Measurements from ENCODE around the gene TEPSIN.

The TEPSIN gene

GRCh38 chr17:81195941-81196495 is 42.8 kb downstream of the TEPSIN start:
- no peak overlapping the region for H3K27ac ChIP-seq (ENCODE audit: low read depth, low read length)
- peaks cover 45% of the 10 kb centered on the region for H3K36me3 ChIP-seq (ENCODE audit: control insufficient read depth, insufficient read depth, low read length)

GRCh38 chr17:81194941-81195901 is 43.6 kb downstream of the TEPSIN start:
- no peak overlapping the region for H3K9ac ChIP-seq (ENCODE audit: low read depth, low read length)
- peaks cover 51% of the 10 kb centered on the region for H3K36me3 ChIP-seq (ENCODE audit: control insufficient read depth, insufficient read depth, low read length)
- no peaks in the 10 kb centered on the region for H3K27me3 ChIP-seq (ENCODE audit: control insufficient read depth, insufficient read depth, low read length)
- no peaks in the 10 kb centered on the region for H3K9me3 ChIP-seq (ENCODE audit: control insufficient read depth, insufficient read depth, low read length)
- H3K4me3 ChIP-seq (ENCODE audit: low read depth, low read length) = no peak overlapping the region
- H3K27ac ChIP-seq (ENCODE audit: low read depth, low read length) = no peak overlapping the region
- H3K4me1 ChIP-seq (ENCODE audit: control insufficient read depth, insufficient read depth, low read length) = no peaks in the 10 kb centered on the region

More at GRCh38 chr17:81195941-81196495, 42.8 kb downstream of the TEPSIN start:
- no peaks in the 10 kb centered on the region for H3K27me3 ChIP-seq (ENCODE audit: control insufficient read depth, insufficient read depth, low read length)
- no peaks in the 10 kb centered on the region for H3K4me1 ChIP-seq (ENCODE audit: control insufficient read depth, insufficient read depth, low read length)
- H3K4me3 ChIP-seq (ENCODE audit: low read depth, low read length) = no peak overlapping the region
- no peaks in the 10 kb centered on the region for H3K9me3 ChIP-seq (ENCODE audit: control insufficient read depth, insufficient read depth, low read length)
- no peak overlapping the region for H3K9ac ChIP-seq (ENCODE audit: low read depth, low read length)

GRCh38 chr17:81194225-81194760 is 44.6 kb downstream of the TEPSIN start:
- H3K4me1 ChIP-seq (ENCODE audit: control insufficient read depth, insufficient read depth, low read length) = no peaks in the 10 kb centered on the region

GRCh38 chr17:81193470-81194224 is 45.2 kb downstream of the TEPSIN start:
- H3K9ac ChIP-seq (ENCODE audit: low read depth, low read length) = no peak overlapping the region
- peaks cover 50% of the 10 kb centered on the region for H3K36me3 ChIP-seq (ENCODE audit: control insufficient read depth, insufficient read depth, low read length)
- H3K4me3 ChIP-seq (ENCODE audit: low read depth, low read length) = no peak overlapping the region
- H3K4me1 ChIP-seq (ENCODE audit: control insufficient read depth, insufficient read depth, low read length) = no peaks in the 10 kb centered on the region
- no peaks in the 10 kb centered on the region for H3K27me3 ChIP-seq (ENCODE audit: control insufficient read depth, insufficient read depth, low read length)
- H3K9me3 ChIP-seq (ENCODE audit: control insufficient read depth, insufficient read depth, low read length) = no peaks in the 10 kb centered on the region
- H3K27ac ChIP-seq (ENCODE audit: low read depth, low read length) = no peak overlapping the region

More at GRCh38 chr17:81194225-81194760, 44.6 kb downstream of the TEPSIN start:
- Histone ChIP-seq H3K4me3 (ENCODE audit: low read depth, low read length) (no peak overlapping the region), H3K27me3 (ENCODE audit: control insufficient read depth, insufficient read depth, low read length) (no peaks in the 10 kb centered on the region), H3K9ac (ENCODE audit: low read depth, low read length) (no peak overlapping the region), H3K9me3 (ENCODE audit: control insufficient read depth, insufficient read depth, low read length) (no peaks in the 10 kb centered on the region), H3K27ac (ENCODE audit: low read depth, low read length) (no peak overlapping the region), H3K36me3 (ENCODE audit: control insufficient read depth, insufficient read depth, low read length) (peaks cover 51% of the 10 kb centered on the region)

GRCh38 chr17:81193051-81193410 is 45.8 kb downstream of the TEPSIN start:
- Histone ChIP-seq H3K27me3 (ENCODE audit: control insufficient read depth, insufficient read depth, low read length) (no peaks in the 10 kb centered on the region), H3K4me3 (ENCODE audit: low read depth, low read length) (no peak overlapping the region), H3K27ac (ENCODE audit: low read depth, low read length) (no peak overlapping the region), H3K9me3 (ENCODE audit: control insufficient read depth, insufficient read depth, low read length) (no peaks in the 10 kb centered on the region), H3K9ac (ENCODE audit: low read depth, low read length) (no peak overlapping the region), H3K36me3 (ENCODE audit: control insufficient read depth, insufficient read depth, low read length) (peaks cover 54% of the 10 kb centered on the region), H3K4me1 (ENCODE audit: control insufficient read depth, insufficient read depth, low read length) (no peaks in the 10 kb centered on the region)

- Histone ChIP-seq H3K9ac (ENCODE audit: low read depth, low read length) (no peak overlapping the region), H3K36me3 (ENCODE audit: control insufficient read depth, insufficient read depth, low read length) (peaks cover 49% of the 10 kb centered on the region), H3K27me3 (ENCODE audit: control insufficient read depth, insufficient read depth, low read length) (no peaks in the 10 kb centered on the region), H3K4me3 (ENCODE audit: low read depth, low read length) (no peak overlapping the region), H3K27ac (ENCODE audit: low read depth, low read length) (no peak overlapping the region), H3K9me3 (ENCODE audit: control insufficient read depth, insufficient read depth, low read length) (no peaks in the 10 kb centered on the region), H3K4me1 (ENCODE audit: control insufficient read depth, insufficient read depth, low read length) (no peaks in the 10 kb centered on the region)
These were observed 46.3 kb downstream of the TEPSIN start for GRCh38 chr17:81192386-81193050.

GRCh38 chr17:81191646-81192045 is 47.2 kb downstream of the TEPSIN start:
- Histone ChIP-seq H3K9ac (ENCODE audit: low read depth, low read length) (no peak overlapping the region), H3K9me3 (ENCODE audit: control insufficient read depth, insufficient read depth, low read length) (no peaks in the 10 kb centered on the region), H3K4me1 (ENCODE audit: control insufficient read depth, insufficient read depth, low read length) (no peaks in the 10 kb centered on the region), H3K4me3 (ENCODE audit: low read depth, low read length) (no peak overlapping the region), H3K27me3 (ENCODE audit: control insufficient read depth, insufficient read depth, low read length) (no peaks in the 10 kb centered on the region), H3K36me3 (ENCODE audit: control insufficient read depth, insufficient read depth, low read length) (peaks cover 47% of the 10 kb centered on the region), H3K27ac (ENCODE audit: low read depth, low read length) (no peak overlapping the region)

GRCh38 chr17:81191116-81191515 is 47.7 kb downstream of the TEPSIN start:
- Histone ChIP-seq H3K36me3 (ENCODE audit: control insufficient read depth, insufficient read depth, low read length) (peaks cover 42% of the 10 kb centered on the region), H3K27ac (ENCODE audit: low read depth, low read length) (no peak overlapping the region), H3K4me3 (ENCODE audit: low read depth, low read length) (no peak overlapping the region), H3K9ac (ENCODE audit: low read depth, low read length) (no peak overlapping the region), H3K9me3 (ENCODE audit: control insufficient read depth, insufficient read depth, low read length) (no peaks in the 10 kb centered on the region), H3K4me1 (ENCODE audit: control insufficient read depth, insufficient read depth, low read length) (no peaks in the 10 kb centered on the region), H3K27me3 (ENCODE audit: control insufficient read depth, insufficient read depth, low read length) (no peaks in the 10 kb centered on the region)

GRCh38 chr17:81190591-81190990 is 48.3 kb downstream of the TEPSIN start:
- no peaks in the 10 kb centered on the region for H3K4me1 ChIP-seq (ENCODE audit: control insufficient read depth, insufficient read depth, low read length)
- H3K27ac ChIP-seq (ENCODE audit: low read depth, low read length) = no peak overlapping the region
- H3K9me3 ChIP-seq (ENCODE audit: control insufficient read depth, insufficient read depth, low read length) = no peaks in the 10 kb centered on the region

GRCh38 chr17:81189670-81190530 is 49.0 kb downstream of the TEPSIN start:
- Histone ChIP-seq H3K27ac (ENCODE audit: low read depth, low read length) (no peak overlapping the region), H3K4me3 (ENCODE audit: low read depth, low read length) (no peak overlapping the region), H3K4me1 (ENCODE audit: control insufficient read depth, insufficient read depth, low read length) (no peaks in the 10 kb centered on the region), H3K36me3 (ENCODE audit: control insufficient read depth, insufficient read depth, low read length) (peaks cover 30% of the 10 kb centered on the region), H3K9me3 (ENCODE audit: control insufficient read depth, insufficient read depth, low read length) (no peaks in the 10 kb centered on the region), H3K9ac (ENCODE audit: low read depth, low read length) (no peak overlapping the region), H3K27me3 (ENCODE audit: control insufficient read depth, insufficient read depth, low read length) (no peaks in the 10 kb centered on the region)

More at GRCh38 chr17:81190591-81190990, 48.3 kb downstream of the TEPSIN start:
- no peak overlapping the region for H3K4me3 ChIP-seq (ENCODE audit: low read depth, low read length)
- no peaks in the 10 kb centered on the region for H3K27me3 ChIP-seq (ENCODE audit: control insufficient read depth, insufficient read depth, low read length)
- peaks cover 37% of the 10 kb centered on the region for H3K36me3 ChIP-seq (ENCODE audit: control insufficient read depth, insufficient read depth, low read length)
- H3K9ac ChIP-seq (ENCODE audit: low read depth, low read length) = no peak overlapping the region
